ENCODE measurements around the gene RNF14.
"Not testable (repeated sequence)": the region's sequence is repeated elsewhere in the genome, so short reads cannot be mapped to it uniquely, and the experiment has no call there.

Gene RNF14

GRCh38 chr5:141968914-141969608 lies at the start of gene RNF14:
RNF14 (plus strand) TSS chr5:141969105; CDS start chr5:141973589, 4,484 bp downstream.
- DNase-seq = peak; percentile 98

DNA sequence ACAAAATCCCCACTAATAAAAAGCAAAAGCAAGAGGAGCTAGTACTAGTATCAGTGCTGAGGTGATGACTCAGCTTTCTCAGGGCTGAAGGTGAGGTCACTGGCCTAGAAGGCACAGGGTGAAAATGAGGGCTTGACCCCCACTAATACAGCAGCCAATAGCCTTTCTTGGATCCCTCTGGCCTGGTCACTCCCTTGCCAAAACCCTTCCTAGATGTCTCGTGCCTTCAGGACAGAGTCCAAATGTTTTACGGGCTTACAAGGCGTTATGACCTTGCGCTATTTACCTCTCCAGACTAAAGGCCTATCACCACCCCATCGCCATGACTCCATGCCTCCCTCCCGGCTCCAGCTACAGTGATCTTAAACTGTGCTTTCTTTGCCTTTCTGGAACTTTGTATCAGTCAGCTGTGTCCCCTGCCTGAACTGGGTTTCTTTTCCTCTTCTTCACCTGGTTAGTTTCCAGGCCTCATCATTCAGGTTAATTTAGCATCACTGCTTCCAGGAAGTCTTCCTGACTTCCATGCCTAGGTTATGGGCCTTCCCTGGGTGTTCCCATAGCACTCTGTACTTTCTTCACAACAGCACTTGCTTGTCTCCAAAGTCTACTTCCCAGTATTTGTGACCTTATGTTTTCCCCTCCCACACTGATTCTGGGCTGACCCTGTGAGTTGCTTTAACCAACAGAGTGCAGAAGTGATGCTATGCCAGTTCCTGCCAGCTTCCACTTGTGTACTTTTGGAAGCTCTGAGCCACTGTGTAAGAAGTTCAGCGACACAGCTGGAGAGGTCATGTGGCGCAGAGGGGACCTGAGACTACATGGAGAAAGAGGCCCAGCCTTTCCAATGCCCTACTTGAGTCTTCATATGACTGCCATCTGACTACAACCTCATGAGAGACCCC lies 49.4 kb upstream of the RNF14 start:
- DNase-seq = no peak

- DNase-seq = no peak
These were observed 48.1 kb upstream of the RNF14 start for GRCh38 chr5:141920771-141921170.

DNA sequence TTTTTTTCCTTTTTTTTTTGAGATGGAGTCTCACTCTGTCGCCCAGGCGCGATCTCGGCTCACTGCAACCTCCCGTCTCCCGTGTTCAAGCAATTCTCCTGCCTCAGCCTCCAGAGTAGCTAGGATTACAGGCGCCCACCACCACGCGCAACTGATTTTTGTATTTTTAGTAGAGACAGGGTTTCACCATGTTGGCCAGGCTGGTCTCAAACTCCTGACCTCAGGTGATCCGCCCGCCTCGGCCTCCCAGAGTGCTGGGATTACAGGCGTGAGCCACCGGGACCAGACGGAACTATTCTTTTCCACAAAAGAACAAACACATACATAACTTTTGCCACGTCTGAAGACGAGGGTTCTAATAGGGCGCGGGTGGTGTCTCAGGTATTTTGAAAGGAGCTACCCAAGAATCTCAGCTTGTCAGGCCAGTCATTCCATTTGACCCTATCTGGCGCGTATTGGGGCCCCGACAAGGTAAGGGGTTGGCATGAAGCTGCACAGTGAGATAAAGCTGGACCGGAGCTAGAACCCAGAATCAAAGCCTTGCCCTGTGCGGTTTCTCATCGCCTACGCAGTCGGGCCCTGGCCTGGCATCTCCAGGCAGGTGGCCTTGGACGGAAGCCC lies 46.0 kb upstream of the RNF14 start:
- not testable (repeated sequence) for DNase-seq

GRCh38 chr5:141923448-141924313 lies 45.2 kb upstream of the RNF14 start, which contains the start of gene DELE1:
DELE1 (plus strand) TSS chr5:141923871; CDS start chr5:141923942, 71 bp downstream.
- DNase-seq = peak; percentile 95

GRCh38 chr5:141926434-141926833 lies 42.5 kb upstream of the RNF14 start:
- no peak for DNase-seq

GRCh38 chr5:141928051-141928450 lies 40.9 kb upstream of the RNF14 start:
- no peak for DNase-seq

- DNase-seq = no peak
These were observed 39.4 kb upstream of the RNF14 start for GRCh38 chr5:141929398-141930058.

GRCh38 chr5:141931694-141932093 lies 37.2 kb upstream of the RNF14 start:
- DNase-seq = no peak

DNA sequence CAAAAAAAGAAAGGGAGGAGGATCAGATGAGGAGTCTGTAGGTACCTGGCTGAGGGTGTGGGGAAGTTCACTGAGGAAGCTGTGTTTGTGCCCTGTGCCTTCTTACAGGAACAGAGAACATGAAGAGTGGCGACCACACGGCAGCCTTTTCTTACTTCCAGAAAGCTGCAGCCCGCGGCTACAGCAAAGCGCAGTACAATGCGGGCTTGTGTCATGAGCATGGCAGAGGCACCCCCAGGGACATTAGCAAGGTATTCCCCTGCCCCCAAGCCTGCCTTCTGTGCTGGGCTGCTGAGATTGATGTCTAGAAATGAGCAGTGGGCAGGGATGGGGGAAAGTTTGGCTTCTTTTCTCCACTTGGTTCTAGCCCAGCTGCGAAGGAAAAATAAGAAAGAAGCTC lies 35.8 kb upstream of the RNF14 start:
- DNase-seq = no peak

GRCh38 chr5:141934099-141934844 lies 34.6 kb upstream of the RNF14 start:
- DNase-seq = no peak

DNA sequence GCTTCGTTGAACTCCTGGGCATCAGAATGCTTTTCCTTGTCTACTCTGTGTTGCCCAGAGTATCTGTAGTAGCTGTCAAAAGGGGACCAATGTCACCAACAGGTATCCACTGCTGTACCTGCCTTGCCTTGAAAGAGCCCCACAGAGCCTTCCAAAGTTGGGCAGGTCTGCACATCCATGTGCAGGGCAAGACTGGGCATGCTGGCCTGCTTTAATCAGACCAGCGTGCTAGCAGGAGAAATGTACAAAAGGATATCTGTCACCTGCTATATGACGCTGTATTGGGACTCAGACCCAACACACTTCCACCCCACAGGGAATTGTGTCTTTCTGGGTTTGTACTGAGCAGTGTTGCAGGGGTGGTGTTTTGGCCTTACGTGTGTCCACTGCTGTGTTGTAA lies 33.4 kb upstream of the RNF14 start:
- DNase-seq = no peak

DNA sequence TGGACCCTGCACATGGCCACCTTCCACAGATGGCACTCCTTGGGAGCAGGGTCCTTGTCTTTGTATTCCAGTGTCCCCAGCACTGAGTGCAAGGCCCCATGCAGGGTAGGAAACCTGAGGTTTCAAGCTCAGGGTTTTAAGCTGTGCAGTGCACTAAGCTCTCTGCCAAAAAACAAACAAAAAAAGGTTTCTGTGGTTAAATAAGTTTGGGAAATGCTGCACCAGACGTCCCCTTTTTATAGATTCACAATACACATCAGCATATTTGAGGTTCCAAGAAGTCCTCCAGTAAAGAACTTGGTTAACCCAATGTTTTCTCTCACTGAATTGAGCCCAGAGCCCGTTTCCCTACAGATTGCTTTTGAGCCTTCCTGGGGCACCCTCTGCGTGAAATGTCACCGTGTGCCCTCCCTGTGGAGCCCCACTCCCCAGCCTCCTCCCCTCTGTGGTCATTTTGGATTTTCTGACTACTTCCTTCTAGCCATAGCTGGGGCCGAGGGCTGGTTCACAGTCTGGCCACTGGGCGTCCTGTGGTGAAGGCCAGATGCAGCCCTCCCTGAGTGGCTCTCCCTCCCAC lies 28.1 kb upstream of the RNF14 start:
- DNase-seq = no peak

DNA sequence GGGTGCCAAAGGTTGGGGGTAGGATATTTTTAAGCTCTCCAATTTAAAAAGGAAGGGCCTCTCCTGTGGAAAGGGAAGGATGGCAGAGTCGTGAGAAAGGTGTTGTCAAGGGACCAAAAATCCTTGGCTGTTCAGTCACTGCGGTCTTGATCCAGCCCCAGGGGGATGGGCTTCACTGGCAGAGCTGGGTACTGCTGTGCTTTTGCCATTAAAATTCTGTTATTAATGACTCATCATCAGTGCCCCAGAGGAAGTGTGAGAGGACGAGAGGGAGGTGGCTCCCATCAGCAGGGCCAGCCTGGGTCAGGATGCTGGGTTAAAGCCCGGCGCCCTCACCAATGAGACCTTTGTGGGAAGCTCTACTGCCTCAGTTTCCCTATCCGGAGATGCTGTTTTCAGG lies 27.6 kb upstream of the RNF14 start:
- DNase-seq = no peak

DNA sequence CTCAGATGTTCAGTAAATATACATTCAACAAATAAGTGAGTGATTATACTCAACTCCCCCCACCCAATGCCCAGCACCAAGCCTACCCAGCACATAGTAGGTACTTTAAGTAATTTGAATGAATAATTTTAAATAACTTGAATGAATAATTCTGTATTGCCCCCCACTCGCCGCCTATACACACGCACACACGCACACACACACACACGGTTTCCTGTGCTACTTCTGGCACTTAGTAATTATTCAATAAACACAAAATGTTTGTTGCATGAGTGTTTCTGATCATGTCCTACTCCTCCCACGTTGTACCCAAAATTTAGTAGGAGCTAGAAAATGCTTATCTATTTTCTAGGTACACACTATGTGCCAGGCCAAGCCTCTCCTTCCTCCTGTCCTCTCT lies 27.1 kb upstream of the RNF14 start:
- no peak for DNase-seq

- DNase-seq = no peak
These were observed 26.6 kb upstream of the RNF14 start for GRCh38 chr5:141942185-141942857.

DNA sequence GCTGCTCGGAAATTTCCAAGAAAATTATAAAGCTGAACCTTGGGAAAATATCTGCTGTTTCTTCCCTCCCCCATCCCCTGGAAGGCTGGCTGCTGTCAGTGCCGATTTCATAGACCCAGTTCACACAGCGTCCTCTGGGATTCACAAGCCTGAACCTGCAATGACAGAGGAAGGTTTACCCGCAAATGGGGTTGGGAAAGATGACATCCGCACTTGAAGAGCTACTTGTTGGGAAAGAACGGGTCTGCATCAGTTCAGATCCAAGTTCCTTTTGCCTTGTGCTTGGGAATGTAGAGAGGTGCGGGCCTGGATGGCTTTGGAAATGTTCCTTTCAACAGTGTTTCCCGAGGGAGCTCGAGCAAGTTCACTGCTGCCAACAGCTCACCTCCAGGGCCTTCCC lies 24.8 kb upstream of the RNF14 start:
- DNase-seq = no peak

DNA sequence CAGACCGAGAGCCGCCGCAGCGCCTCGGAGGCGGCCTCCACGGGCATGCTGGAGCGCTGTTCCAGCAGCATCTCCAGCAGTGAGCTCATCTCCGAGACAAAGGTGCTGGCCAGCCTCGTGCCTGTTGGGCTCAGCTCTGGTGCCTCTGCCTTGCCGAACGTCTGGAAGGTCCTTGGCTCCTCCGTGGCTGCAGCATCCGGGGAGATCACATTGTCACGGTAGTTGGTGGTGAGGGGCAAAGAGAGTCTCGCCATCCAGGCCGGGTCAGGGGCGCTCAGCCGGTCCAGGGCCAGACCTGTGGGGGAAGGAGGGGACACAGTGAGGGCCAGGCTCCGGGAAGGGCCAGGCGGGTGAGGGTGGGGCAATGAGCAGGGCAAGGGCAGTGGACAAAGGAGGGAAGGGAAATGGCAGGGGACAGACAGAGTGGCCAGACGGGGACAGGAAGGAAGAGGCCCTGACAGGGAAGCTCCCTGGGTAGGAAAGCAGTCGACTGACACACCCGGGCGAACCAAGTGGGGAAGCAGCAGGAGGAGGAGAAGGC lies 23.3 kb upstream of the RNF14 start:
- no peak for DNase-seq

DNA sequence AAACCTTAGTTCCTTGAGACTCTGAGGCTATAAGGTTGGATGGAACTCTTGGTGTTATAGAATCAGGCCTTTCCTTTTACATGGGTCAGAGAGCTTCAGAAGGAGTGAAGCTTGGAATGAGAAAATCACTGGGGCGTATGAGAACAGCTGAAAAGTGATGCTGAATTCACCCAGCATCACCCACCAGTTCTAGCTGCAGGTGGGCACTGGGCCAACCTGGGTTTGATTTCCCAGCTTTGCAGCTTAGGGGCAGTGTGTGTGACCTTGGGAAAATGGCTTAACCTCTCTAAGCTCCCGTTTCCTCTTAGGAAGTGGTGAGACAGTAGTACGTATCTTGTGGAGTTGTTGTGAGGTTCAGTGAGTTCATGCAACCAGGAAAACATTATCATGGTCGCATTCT lies 21.6 kb upstream of the RNF14 start:
- DNase-seq = no peak

- DNase-seq = no peak
These were observed 20.1 kb upstream of the RNF14 start for GRCh38 chr5:141948812-141949211.
